Amniotic stem cell (primary cell): ENCODE measurements around the gene CEMP1.

Source experiments
- DNase-seq: peaks from one replicate; lab custom pipeline; 2025; lab: John Stamatoyannopoulos, UW

CEMP1 gene

DNA sequence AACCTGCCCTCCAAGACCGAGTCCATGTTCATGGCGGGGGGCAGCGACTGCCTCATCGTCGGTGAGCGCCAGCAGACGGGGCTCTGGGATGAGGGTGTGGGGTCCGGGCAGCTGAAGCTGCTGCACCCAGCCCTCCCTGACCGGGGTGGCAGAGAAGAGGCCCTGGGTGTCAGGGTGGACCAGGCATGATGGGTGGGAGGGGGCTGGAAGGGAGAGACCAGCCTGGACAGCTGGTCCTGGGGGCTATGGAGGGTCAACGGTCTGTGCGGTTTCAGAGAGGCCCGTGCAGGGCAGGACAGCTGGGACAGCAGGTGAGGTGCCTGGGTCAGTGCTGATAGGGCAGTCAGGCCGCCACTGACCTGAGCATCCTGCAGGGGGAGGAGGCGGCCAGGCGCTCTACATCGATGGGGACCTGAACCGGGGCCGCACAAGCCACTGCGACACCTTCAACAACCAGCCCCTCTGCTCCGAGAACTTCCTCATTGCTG lies 30.7 kb downstream of the CEMP1 start:
- no peak for DNase-seq

DNA sequence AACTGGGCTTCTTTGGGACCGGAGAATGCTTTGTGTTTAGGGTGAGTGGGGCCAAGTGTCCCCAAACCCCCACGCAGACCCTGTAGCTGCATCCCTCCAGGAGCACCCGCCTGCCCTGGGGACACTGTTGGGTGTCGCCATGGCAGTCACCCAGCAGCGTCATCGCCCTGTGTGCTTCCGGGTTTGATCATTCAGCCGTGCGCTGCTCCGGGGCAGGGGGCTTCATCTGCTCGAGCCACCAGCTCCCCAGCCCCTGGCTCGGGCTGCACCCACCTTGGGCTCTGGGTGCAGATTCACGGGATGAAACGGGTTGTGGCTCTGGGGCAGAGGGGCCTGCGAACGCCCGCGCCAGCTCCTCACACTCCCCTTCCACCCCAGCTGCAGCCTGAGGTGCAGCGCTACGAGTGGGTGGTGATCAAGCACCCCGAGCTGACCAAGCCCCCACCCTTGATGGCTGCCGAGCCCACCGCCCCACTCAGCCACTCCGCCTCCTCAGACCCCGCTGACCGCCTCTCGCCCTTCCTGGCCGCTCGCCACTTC lies 31.2 kb downstream of the CEMP1 start:
- DNase-seq: no peak

DNA sequence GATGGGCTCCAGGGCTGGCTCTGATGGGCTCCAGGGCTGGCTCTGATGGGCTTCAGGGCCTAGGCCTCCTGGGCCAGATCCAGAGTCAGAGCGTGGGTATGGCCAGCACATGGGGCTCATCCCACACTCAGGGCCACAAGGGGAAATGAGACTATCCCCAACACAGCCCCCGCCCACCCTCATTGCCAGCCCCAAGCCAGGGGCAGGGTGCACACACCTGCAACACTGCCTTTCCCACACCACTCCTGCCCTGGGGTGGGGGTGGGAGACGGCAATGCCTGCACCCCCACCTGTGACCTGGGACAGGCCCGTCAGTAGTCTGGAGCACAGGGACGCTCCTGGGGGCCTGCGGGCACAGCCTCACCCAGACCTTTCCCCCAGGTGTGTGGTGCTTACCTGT lies 31.8 kb downstream of the CEMP1 start:
- no peak for DNase-seq

GRCh38 chr16:2498531-2499253 lies 32.5 kb downstream of the CEMP1 start:
- no peak for DNase-seq

DNA sequence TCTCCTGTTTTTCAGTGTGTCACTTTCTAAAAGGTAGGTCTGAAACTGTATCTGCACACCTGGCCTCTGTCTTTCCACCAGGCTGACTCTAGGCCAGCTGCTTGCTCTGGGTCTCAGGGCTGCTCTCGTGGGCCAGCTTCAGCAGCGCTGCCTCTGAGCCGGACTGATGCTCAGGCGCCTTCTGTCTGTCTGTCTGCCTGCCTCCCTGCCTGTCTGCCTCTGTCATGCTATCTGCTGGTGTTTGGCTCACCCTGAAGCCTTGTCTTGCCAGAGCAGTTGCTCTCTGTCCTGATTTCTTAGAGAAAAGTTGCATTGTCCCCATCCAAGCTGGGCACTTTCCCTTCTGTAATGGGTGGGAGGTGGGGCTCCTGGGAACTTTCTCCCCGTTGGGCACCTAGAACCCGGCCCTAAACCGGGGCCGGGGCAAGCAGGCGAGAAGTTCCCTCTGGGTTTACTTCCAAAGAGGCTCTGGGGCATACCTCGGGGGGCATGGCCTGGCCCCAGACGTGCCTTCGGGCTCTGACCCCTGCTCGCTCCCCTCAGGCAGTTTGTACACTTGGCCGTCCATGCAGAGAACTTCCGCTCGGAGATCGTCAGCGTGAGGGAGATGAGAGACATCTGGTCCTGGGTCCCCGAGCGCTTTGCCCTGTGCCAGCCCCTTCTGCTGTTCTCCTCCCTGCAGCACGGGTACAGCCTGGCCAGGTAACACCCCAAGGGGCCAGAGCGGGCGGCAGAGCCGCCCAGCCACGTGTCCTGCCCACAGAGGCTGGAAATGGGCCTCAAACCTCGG lies 33.3 kb downstream of the CEMP1 start:
- DNase-seq: no peak

DNA sequence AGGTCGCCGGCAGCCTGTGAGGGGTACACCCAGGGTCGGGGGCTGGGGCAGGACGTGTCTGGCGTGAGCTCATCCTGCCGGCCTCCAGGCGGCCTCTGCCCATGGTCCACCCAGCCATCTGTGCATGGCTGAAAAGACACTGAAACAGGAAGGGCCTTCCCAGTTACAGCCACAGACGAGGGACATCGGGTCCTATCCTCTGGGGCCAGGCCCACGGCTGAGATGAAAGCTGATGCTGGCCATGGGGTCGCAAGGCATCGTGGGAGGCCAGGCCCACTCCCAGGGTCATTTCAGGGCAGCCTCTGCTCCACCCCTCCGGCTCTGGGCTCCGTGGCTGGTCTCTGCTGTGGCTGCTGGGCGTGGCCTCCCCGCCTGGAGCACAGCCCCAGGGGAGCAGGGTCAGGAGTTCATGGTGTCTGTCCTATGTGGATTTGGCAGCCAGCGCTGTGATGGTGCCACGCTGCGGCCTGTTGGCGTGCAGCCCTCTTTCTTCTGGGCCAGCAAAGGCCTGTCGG lies 34.0 kb downstream of the CEMP1 start:
- DNase-seq: no peak

DNA sequence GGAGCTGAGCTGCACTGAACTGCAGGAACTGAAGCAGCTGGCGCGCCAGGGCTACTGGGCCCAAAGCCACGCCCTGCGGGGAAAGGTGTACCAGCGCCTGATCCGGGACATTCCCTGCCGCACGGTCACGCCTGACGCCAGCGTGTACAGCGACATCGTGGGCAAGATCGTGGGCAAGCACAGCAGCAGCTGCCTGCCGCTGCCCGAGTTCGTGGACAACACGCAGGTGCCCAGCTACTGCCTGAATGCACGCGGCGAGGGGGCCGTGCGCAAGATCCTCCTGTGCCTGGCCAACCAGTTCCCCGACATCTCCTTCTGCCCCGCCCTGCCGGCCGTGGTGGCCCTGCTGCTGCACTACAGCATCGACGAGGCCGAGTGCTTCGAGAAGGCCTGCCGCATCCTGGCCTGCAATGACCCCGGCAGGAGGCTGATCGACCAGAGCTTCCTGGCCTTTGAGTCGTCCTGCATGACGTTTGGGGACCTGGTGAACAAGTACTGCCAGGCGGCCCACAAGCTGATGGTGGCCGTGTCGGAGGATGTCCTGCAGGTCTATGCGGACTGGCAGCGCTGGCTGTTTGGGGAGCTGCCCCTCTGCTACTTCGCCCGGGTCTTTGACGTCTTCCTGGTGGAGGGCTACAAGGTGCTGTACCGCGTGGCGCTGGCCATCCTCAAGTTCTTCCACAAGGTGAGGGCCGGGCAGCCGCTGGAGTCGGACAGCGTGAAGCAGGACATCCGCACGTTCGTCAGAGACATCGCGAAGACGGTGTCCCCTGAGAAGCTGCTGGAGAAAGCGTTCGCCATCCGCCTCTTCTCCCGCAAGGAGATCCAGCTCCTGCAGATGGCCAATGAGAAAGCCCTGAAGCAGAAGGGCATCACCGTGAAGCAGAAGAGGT lies 34.7 kb downstream of the CEMP1 start:
- DNase-seq: no peak

DNA sequence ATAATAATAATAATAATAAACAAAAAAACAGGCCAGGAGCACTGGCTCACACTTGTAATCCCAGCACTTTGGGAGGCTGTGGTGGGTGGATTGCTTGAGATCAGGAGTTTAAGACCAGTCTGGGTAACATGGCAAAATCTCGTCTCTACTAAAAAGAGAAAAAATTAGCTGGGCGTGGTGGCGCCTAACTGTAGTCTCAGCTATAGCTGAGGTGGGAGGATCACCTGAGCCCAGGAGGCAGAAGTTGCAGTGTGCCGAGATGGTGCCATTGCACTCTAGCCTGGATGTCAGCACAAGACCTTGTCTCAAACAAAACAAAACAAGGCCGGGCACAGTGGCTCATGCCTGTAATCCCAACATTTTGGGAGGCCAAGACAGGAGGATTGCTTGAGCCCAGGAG lies 36.2 kb downstream of the CEMP1 start:
- no peak for DNase-seq

DNA sequence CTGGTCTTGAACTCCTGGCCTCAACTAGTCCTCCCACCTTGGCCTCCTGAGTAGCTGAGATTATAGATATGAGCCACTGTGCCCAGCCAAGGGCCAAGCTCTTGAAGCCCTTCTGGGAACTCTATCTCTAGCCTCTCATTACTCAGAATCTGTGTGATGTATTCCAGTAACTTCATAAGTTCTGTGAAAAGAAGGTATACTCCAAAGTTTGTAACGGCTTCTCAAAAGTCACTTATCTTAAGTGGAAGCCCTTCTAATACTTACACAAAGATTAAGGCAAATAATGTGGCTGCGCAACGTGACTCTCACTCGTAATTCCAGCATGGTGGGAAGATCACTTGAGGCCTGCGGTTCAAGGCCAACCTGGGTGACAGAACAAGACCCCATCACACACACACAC lies 36.6 kb downstream of the CEMP1 start:
- DNase-seq: no peak

- DNase-seq: no peak
These were observed 37.6 kb downstream of the CEMP1 start for GRCh38 chr16:2493605-2494004.

- no peak for DNase-seq
These were observed 38.9 kb downstream of the CEMP1 start for GRCh38 chr16:2492292-2492691.

DNA sequence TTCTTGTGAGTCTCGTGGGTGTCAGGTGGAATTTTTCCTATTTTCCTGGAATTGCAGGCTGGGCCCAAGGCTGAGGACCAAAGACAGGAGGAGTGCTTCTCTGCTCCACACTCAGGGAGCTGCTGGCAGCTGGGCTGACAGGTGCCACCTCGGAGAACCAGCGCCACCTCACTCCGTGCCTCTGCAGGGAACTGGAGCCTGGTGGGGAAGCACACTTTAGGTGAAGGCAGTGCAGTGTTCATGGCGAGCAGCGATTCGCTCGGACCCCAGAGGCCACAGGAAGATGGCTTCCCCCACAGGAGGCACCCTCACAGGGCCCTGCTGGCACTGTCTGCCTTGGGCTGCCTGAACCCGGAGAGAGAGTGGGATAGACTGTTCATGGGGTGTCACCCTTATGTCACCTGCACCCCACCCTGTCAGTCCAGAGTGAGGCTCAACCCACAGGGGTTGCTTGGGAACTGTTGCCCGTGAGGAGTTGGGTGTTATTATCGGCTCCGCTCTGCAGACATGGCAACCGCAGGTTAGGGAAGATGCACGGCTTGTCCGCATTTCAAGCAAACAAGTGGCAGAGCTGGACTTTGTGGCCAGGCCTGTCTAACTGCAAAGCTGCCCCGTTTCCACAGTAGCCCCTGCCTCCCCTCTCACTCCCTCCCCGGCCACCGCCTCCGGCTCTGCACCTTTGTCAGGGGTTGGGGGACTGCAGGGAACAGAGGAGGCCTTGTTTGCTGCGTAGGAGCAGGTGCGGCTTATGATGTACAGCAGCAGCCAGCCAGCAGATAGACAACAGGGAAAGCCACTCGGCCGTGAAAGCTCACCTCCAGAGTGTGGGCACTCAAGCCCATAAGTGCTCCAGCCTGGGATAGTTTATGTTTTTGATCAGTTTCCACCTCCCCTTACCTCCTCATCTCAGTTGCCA lies 40.8 kb downstream of the CEMP1 start:
- DNase-seq: no peak

GRCh38 chr16:2489581-2489980 lies 41.6 kb downstream of the CEMP1 start:
- DNase-seq: no peak

DNA sequence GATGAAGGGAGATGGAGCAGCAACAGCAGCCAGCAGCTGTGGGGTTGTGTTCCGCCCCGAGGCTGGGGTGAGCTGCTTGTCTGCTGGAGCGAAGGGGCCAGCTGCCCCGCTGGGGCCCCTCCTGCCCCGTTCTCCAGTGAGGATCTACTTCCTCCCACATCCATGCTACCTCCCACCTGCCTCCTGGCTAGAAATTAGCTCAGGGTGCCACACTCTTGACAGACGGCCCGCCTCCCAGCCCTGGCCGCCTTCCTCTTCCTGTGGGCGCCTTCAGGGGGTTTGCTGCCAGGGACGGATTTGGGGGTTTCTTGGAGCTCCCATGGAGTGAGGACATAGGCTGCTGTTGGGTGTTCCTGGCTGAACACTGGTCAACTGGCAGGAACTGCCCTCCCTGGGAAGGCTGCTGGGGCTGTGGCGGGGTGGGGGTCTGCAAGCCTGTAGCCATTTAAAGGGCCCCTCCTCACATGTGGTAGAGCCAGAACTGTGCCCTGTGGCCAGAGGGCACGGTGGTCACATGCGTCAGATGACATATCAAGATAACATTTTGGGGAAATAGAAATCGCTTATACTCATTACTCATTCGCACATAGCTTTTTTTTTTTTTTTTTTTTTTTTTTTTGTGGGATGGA lies 43.2 kb downstream of the CEMP1 start:
- no peak for DNase-seq

GRCh38 chr16:2487517-2487842 lies 43.7 kb downstream of the CEMP1 start:
- no peak for DNase-seq

DNA sequence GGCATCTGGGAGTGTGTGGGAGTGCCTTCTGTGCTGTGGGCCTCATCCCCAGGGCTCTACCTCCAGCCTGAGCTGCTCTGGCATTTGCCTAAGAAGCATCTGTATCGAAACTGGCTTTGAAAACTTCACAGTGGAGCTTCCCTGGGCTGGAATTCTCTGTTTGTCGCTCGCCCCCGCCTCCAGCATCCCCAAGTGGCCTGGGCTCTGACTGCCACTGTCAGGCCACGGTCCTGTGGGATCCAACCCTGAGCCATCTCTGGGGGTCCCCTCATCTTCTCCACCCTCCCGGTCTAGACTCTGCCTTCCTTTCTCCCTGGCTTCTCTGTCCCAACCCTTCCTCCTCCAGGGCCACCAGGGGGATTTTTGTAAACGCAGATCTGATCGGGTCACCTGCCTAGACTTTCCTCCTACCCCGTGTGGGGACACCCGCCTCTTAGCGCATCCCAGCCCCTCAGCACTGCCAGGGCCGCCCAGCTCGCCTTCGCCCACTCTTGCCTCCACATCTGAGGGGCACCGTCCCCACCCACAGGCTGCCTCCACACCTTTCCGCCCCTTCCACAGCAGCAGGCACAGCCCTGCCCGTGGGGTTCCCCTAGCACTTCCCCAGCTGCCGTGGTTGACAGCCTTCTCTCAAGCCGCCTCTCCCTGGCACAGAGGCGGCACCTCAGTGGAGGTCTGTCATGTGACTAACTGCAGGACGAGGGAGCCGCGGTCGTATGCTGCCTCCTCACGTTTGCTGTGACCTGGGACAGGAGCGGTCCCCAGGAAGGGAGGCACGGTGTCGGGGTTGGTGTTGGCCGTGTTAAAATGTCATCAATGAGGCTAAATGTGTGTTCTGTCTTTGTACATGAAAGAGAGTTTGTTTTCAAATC lies 44.3 kb downstream of the CEMP1 start:
- DNase-seq: no peak

GRCh38 chr16:2485811-2486507 lies 45.2 kb downstream of the CEMP1 start:
- DNase-seq: no peak

- DNase-seq: no peak
These were observed 46.2 kb downstream of the CEMP1 start for GRCh38 chr16:2484898-2485508.
